ENCODE results near the gene UNC5B.
"Not testable (repeated sequence)": the region's sequence is repeated elsewhere in the genome, so short reads cannot be mapped to it uniquely, and the experiment has no call there.

The UNC5B gene

GRCh38 chr10:71272056-71272771 lies 59.8 kb downstream of the UNC5B start:
- no peak overlapping the region for H3K27ac ChIP-seq (replicated peaks)
- H3K27me3 ChIP-seq (ENCODE audit: insufficient read depth, poor library complexity, severe bottlenecking), result no peaks in the 10 kb centered on the region
- no peak for DNase-seq (ENCODE audit: low read depth in 1 of 2, low spot score in 1 of 2)
- H3K4me3 ChIP-seq (replicated peaks; ENCODE audit: insufficient read depth, low read length), result no peak overlapping the region
- TF ChIP-seq SPI1 (IDR thresholded peaks at IDR 0.05; ENCODE audit: borderline replicate concordance, low read depth) (no peak), POLR2AphosphoS5 (IDR thresholded peaks at IDR 0.05; ENCODE audit: low read depth) (no peak), GABPA (IDR thresholded peaks at IDR 0.05; ENCODE audit: low read depth) (no peak), REST (IDR thresholded peaks at IDR 0.05; ENCODE audit: insufficient replicate concordance, low read depth) (no peak)
- TF ChIP-seq, protein P1, sequence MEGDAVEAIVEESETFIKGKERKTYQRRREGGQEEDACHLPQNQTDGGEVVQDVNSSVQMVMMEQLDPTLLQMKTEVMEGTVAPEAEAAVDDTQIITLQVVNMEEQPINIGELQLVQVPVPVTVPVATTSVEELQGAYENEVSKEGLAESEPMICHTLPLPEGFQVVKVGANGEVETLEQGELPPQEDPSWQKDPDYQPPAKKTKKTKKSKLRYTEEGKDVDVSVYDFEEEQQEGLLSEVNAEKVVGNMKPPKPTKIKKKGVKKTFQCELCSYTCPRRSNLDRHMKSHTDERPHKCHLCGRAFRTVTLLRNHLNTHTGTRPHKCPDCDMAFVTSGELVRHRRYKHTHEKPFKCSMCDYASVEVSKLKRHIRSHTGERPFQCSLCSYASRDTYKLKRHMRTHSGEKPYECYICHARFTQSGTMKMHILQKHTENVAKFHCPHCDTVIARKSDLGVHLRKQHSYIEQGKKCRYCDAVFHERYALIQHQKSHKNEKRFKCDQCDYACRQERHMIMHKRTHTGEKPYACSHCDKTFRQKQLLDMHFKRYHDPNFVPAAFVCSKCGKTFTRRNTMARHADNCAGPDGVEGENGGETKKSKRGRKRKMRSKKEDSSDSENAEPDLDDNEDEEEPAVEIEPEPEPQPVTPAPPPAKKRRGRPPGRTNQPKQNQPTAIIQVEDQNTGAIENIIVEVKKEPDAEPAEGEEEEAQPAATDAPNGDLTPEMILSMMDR (IDR thresholded peaks at IDR 0.05; ENCODE audit: insufficient read depth, low read length), result no peak

DNA sequence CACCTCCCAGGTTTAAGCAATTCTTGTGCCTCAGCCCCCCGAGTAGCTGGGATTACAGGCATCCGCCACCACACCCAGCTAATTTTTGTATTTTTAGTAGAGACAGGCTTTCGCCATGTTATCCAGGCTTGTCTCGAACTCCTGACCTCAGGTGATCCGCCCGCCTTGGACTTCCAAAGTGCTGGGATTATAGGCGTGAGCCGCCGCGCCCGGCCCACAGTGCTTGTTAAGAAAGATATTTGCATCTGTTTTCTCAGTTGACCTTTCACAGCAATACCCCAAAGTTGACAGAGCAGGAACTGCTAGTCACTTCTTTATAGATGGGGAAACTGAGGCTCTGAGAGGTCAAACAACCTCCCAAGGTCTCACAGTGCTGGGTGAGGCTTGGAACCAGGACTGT lies 60.6 kb downstream of the UNC5B start:
- H3K4me3 ChIP-seq (replicated peaks; ENCODE audit: insufficient read depth, low read length); DNase-seq (ENCODE audit: low read depth in 1 of 2, low spot score in 1 of 2); H3K27ac ChIP-seq (replicated peaks); H3K27me3 ChIP-seq (ENCODE audit: insufficient read depth, poor library complexity, severe bottlenecking): not testable (repeated sequence)

DNA sequence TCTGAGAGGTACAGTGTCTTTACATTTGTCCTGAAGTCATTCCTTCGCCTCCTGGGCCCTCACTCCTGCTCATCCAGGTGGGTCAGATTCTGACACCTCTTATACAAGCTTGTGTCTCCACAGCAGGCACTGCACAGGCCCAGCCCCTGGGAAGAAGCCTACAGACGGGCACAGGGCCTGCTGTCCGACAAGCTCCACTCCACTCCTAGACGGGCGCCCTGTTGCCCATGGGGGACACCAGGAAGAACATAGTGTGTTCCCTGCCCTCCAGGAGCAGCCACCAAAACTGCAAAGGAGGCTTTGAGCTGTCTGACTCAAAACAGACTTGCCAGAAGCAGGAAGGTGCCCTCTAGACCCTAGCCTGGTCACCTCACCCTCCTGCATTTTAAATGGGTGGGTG lies 61.1 kb downstream of the UNC5B start:
- no peak for DNase-seq (ENCODE audit: low read depth in 1 of 2, low spot score in 1 of 2)
- H3K27me3 ChIP-seq (ENCODE audit: insufficient read depth, poor library complexity, severe bottlenecking), result no peaks in the 10 kb centered on the region
- TF ChIP-seq, protein P1 (IDR thresholded peaks at IDR 0.05; ENCODE audit: insufficient read depth, low read length), result no peak
- TF ChIP-seq REST (IDR thresholded peaks at IDR 0.05; ENCODE audit: insufficient replicate concordance, low read depth) (no peak), SPI1 (IDR thresholded peaks at IDR 0.05; ENCODE audit: borderline replicate concordance, low read depth) (no peak), GABPA (IDR thresholded peaks at IDR 0.05; ENCODE audit: low read depth) (no peak), POLR2AphosphoS5 (IDR thresholded peaks at IDR 0.05; ENCODE audit: low read depth) (no peak)
- H3K4me3 ChIP-seq (replicated peaks; ENCODE audit: insufficient read depth, low read length), result no peak overlapping the region
- H3K27ac ChIP-seq (replicated peaks), result no peak overlapping the region

GRCh38 chr10:71274901-71275796 lies 62.8 kb downstream of the UNC5B start:
- TF ChIP-seq POLR2AphosphoS5 (IDR thresholded peaks at IDR 0.05; ENCODE audit: low read depth) (no peak), GABPA (IDR thresholded peaks at IDR 0.05; ENCODE audit: low read depth) (no peak), SPI1 (IDR thresholded peaks at IDR 0.05; ENCODE audit: borderline replicate concordance, low read depth) (peak; percentile 18; the same call in 1 of the 2 replicates), REST (IDR thresholded peaks at IDR 0.05; ENCODE audit: insufficient replicate concordance, low read depth) (no peak)
- TF ChIP-seq, protein P1 (IDR thresholded peaks at IDR 0.05; ENCODE audit: insufficient read depth, low read length), result peak; percentile 56
- DNase-seq (ENCODE audit: low read depth in 1 of 2, low spot score in 1 of 2), result peak; percentile 10 to 53
- no peak overlapping the region for H3K27ac ChIP-seq (replicated peaks)
- H3K4me3 ChIP-seq (replicated peaks; ENCODE audit: insufficient read depth, low read length), result no peak overlapping the region
- H3K27me3 ChIP-seq (ENCODE audit: insufficient read depth, poor library complexity, severe bottlenecking), result no peaks in the 10 kb centered on the region
